Ecto neural progenitor cell (in vitro differentiated cells): ENCODE data around the gene CUBN.

Experiments
- DNase-seq: peaks from one replicate; pipeline ENCODE4 v3.0.0-alpha.2; 2018; ENCODE audit warnings: low spot score

CUBN gene

DNA sequence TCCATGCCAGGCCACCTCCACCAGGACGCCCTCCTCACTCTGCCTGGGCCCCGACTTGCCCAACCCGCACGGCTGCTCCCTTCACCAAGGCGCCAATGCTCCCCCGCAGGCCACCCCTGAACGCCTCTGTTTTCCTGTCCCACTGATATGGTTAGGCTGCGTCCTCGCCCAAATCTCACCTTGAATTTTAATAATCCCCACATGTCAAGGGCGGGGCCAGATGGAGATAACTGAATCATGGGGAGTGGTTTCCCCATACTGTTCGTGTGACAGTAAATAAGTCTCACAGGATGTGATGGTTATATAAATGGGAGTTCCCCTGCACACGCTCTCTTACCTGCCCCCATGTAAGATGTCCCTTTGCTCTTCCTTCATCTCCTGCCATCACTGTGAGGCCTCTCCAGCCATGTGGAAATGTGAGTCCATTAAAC lies 342.2 kb downstream of the CUBN start:
- no peak for DNase-seq

DNA sequence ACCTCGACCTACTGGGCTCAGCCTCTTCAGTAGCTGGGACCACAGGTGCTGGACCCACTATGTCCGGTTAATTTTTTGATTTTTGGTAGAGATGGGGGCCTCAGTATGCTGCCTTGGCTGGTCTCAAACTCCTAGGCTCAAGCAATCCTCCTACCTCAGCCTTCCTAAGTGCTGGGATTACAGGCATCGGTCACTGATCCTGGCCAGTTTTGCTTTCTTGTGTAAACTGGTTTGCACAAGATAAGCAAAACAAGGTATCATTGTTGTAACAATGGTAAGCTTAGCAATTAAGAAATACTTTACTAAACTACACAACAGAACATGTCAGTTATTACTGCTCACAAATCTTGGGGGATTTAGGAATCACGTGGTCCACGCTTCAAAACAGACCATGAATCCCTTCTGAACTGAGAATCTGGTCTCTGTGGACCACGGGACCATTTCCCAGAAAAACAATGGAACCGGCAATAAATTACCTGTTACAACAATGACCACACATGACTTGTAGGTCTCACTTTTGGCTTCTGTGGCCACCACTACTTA lies 349.2 kb downstream of the CUBN start:
- DNase-seq = no peak

DNA sequence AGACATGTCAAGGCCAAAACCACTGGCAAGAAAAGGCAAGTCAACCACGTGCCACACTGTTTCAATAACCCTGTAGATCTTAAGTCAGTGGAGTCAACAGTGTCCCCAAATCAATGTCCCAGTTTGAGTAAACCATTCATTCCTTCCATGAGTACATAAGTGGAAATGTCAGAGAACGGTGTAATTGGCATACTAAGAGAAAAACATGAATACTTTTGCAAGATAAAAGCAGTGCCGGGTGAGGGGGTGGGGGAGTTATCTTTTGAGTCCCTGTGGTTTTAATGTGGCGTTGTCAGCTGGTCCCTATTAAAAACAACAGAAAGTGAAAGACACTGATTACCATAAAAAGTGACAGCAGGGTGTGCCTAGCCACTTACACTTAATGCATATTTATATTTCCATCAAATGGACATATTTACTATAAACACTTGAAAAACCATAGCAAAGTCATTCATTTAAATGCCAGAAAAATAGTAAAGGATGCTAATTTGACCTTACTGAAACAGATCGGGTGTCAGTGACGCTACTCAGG lies 350.2 kb downstream of the CUBN start:
- no peak for DNase-seq

DNA sequence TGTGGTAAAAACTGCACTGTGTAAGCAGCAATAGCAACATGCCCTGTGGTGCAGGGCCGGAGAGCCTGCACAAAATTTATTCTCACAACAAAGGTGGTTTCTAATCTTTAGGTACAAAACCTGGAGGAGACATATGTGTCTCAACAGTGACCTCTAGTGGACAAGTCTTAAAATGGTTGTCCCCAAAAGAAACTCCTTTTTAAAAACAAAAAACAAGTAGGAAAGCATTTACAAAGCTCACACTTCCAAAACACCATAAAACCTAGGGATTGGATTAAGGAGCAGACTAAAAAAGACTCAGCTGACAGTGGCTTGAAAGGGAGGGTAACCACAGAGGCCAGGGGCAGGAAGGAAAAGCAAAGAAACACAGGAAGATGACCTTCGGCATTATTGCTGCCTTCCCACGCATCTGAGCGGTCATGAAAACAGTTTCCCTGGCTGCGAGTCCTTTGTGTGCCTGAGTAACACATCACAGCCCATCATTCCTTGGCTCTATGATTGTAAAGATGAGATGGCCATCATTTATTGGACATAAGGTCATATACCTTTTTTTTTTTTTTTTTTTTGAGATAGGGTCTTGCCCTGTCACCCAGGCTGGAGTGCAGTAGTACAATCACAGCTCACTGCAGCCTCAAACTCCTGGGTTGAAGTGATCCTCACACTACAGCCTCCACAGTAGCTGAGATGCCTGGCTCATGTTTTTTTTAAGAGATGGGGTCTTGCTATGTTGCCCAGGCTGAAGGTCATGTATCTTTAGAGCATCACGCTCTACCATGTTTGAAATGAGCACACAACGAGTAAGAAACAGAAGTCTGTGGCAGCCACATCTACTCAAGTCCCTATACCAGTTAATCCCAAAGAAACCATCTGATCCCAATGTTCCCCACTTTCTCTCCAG lies 351.9 kb downstream of the CUBN start:
- DNase-seq = no peak

GRCh38 chr10:16776896-16777295 lies 352.7 kb downstream of the CUBN start:
- DNase-seq = no peak
